Measurements from ENCODE around the gene PHF21A. TPM values are rescaled to one million over a fixed set of nuclear protein-coding genes. Genes with fewer than 3 reads are reported as not detected.

PHF21A gene
- total RNA-seq, 6 experiments from 2014 or later, result 9.2 to 17.1 (median 10.4) TPM

DNA sequence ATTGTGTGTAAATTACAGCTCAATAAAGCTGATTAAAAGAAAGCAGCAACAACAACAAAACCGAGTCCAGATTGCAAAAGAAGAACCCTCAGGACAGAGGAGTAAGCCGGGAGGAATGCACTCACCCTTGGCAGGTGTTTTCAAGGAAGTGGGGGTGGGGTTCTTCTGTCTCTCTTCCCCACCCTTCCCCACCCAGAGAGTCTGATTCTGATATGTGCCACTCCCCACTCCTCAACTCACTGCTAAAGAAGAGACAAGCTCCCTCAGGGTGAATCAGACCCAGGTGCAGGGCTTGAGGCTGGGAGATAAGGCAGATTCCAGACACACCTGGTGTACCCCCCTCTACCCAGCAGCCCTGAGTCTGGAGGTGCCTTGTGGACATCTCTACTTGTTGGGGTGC, 38.4 kb upstream of the PHF21A start:
- 9% methylated on average over 2 of the region's 2 CpGs for WGBS (ENCODE audit: insufficient coverage, low coverage, low lambda C conversion rate, missing lambda C conversion rate)
- intact Hi-C loops (cut with DNase I), result no loop called here

DNA sequence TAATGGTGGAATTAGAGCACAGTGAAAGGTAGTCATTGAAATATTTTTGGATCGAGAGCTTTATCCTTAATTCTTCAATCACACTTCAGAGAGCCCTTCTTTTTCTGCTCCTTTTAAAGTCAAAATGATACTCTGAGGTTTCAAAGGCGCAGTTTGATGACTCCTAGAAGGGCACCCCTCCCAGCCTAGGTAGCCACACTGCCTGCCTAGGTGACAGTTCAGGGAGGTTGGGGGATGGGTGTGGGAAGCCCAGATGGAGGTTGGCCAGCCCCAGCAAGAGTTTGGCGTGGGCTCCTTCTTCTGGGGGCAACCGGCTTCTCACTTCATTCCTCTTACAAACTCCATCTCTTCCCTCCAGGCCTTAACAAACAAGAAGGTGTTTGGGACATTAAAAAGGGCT, 28.6 kb upstream of the PHF21A start:
- H3K27ac ChIP-seq, result no peak overlapping the region
- H3K4me1 ChIP-seq, result no peaks in the 10 kb centered on the region
- 46% methylated on average over 4 of the region's 4 CpGs for WGBS (ENCODE audit: insufficient coverage, low coverage, low lambda C conversion rate, missing lambda C conversion rate)
- DNase-seq (no peak), ATAC-seq (no peak)
- H3K4me3 ChIP-seq, result no peak overlapping the region
- H3K36me3 ChIP-seq, result no peaks in the 10 kb centered on the region
- intact Hi-C loops (cut with DNase I), result no loop called here
- H3K9me3 ChIP-seq, result no peaks in the 10 kb centered on the region
- H3K27me3 ChIP-seq, result peaks cover 0 to 7% of the 10 kb centered on the region in 2 donors
- TF ChIP-seq, protein P1, sequence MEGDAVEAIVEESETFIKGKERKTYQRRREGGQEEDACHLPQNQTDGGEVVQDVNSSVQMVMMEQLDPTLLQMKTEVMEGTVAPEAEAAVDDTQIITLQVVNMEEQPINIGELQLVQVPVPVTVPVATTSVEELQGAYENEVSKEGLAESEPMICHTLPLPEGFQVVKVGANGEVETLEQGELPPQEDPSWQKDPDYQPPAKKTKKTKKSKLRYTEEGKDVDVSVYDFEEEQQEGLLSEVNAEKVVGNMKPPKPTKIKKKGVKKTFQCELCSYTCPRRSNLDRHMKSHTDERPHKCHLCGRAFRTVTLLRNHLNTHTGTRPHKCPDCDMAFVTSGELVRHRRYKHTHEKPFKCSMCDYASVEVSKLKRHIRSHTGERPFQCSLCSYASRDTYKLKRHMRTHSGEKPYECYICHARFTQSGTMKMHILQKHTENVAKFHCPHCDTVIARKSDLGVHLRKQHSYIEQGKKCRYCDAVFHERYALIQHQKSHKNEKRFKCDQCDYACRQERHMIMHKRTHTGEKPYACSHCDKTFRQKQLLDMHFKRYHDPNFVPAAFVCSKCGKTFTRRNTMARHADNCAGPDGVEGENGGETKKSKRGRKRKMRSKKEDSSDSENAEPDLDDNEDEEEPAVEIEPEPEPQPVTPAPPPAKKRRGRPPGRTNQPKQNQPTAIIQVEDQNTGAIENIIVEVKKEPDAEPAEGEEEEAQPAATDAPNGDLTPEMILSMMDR (IDR thresholded peaks at IDR 0.05), result no peak
- no peak for TF ChIP-seq POLR2A (IDR thresholded peaks at IDR 0.05)

More for the DNA sequence above, 38.4 kb upstream of the PHF21A start:
- Histone ChIP-seq H3K9me3 (no peaks in the 10 kb centered on the region), H3K27ac (no peak overlapping the region), H3K27me3 (peaks cover 0 to 15% of the 10 kb centered on the region in 2 donors), H3K36me3 (no peaks in the 10 kb centered on the region), H3K4me1 (no peaks in the 10 kb centered on the region), H3K4me3 (no peak overlapping the region)
- no peak for DNase-seq
- TF ChIP-seq, protein P1 (IDR thresholded peaks at IDR 0.05), result no peak
- no peak for TF ChIP-seq POLR2A (IDR thresholded peaks at IDR 0.05)
- no peak for ATAC-seq

DNA sequence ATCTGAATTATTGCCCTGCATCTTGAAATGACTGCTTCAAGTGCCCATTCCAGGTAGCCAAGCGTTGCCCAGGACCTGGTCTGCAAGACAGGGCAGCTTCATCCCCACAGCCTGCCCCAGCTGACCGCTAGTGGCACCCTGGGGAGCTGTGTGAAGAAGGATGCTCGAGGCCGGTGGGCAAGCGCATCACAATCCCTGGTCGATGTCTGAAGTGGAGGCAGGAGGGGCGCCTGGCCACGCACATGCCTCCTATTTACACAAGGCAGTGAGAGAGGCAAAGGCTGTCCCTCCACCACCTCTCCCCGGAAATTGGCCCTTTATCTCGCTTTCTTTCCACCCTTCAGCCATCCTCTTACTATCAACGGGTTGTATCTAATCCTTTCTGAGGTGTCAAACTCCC, 28.1 kb upstream of the PHF21A start:
- no peak for TF ChIP-seq POLR2A (IDR thresholded peaks at IDR 0.05)
- TF ChIP-seq, protein P1 (IDR thresholded peaks at IDR 0.05), result no peak

DNA sequence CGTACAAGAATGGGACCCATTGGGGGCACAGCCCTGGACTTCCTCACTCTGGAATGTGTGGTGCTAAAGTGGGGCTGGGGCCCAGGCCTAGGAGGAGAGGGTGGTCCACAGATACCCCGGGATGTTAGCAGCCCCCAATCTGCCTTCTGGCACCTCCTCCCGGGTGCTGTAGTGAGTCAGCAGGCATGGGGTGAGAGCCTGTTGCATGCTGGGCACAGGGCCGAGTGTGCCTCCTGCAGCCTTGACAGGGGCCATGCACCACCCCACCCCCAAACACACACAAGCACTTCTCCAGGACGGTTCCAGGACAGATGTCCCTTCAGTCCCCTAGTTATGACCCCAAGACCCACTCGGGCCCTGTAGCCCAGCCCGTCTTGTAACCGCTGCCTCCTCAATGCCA, 23.5 kb upstream of the PHF21A start:
- H3K27me3 ChIP-seq, result peaks cover 0 to 7% of the 10 kb centered on the region in 2 donors
- no peaks in the 10 kb centered on the region for H3K9me3 ChIP-seq
- no peak overlapping the region for H3K27ac ChIP-seq
- DNase-seq, result no peak
- no peaks in the 10 kb centered on the region for H3K36me3 ChIP-seq
- intact Hi-C loops (cut with DNase I), result no loop called here
- peak in 1 of 4 donors; percentile 12 for ATAC-seq
- no peak for TF ChIP-seq POLR2A (IDR thresholded peaks at IDR 0.05)
- TF ChIP-seq, protein P1 (IDR thresholded peaks at IDR 0.05), result no peak
- H3K4me1 ChIP-seq, result no peaks in the 10 kb centered on the region
- WGBS (ENCODE audit: insufficient coverage, low coverage, low lambda C conversion rate, missing lambda C conversion rate), result 74% methylated on average over 5 of the region's 8 CpGs
- H3K4me3 ChIP-seq, result no peak overlapping the region

More for the DNA sequence above, 28.1 kb upstream of the PHF21A start:
- Histone ChIP-seq H3K9me3 (no peaks in the 10 kb centered on the region), H3K27me3 (peaks cover 0 to 7% of the 10 kb centered on the region in 2 donors), H3K36me3 (no peaks in the 10 kb centered on the region), H3K27ac (no peak overlapping the region), H3K4me1 (no peaks in the 10 kb centered on the region), H3K4me3 (no peak overlapping the region)
- ATAC-seq (peak in 1 of 4 donors; percentile 13), DNase-seq (no peak)
- intact Hi-C loops (cut with DNase I), result no loop called here
- WGBS (ENCODE audit: insufficient coverage, low coverage, low lambda C conversion rate, missing lambda C conversion rate), result 20% methylated on average over 5 of the region's 11 CpGs

All from right lobe of liver (tissue), 6 donors.